Activated naive CD4-positive, alpha-beta T cell treated with Interleukin-2 at 50 U/mL for 16 hours (primary cell): ENCODE measurements around the gene ATP6V1E1.
"Not testable (repeated sequence)": the region's sequence is repeated elsewhere in the genome, so short reads cannot be mapped to it uniquely, and the experiment has no call there.

ENCODE experiments used
- DNase-seq: peaks from one replicate; pipeline ENCODE4 v3.0.0-alpha.2; 2020

The ATP6V1E1 gene

GRCh38 chr22:17628406-17629172, at the start of gene ATP6V1E1:
ATP6V1E1 (minus strand) TSS chr22:17628749; CDS start chr22:17628635, 114 bp downstream.
- peak; percentile 98 for DNase-seq

DNA sequence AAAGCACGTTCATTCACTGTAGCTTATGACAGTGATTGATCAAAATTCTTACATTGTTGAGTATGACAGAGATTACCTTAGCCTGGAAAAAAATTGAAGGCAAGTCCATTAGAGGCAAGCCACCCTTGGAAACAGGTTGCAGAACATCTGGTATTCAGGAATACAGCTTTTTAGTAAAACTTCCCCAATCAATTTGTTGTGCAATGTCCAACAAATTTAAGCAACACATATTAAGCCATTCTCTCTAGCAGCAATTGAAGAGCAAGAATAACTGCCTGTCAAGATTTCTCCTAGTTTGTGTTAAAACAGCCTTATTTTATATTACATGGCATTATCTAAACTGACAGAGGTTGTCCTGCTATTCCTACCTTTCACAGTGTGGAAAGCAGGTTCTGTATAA, 47.0 kb upstream of the ATP6V1E1 start:
- no peak for DNase-seq

GRCh38 chr22:17674152-17674551, 45.6 kb upstream of the ATP6V1E1 start:
- no peak for DNase-seq

GRCh38 chr22:17672417-17672991, 44.0 kb upstream of the ATP6V1E1 start:
- peak; percentile 12 for DNase-seq

DNA sequence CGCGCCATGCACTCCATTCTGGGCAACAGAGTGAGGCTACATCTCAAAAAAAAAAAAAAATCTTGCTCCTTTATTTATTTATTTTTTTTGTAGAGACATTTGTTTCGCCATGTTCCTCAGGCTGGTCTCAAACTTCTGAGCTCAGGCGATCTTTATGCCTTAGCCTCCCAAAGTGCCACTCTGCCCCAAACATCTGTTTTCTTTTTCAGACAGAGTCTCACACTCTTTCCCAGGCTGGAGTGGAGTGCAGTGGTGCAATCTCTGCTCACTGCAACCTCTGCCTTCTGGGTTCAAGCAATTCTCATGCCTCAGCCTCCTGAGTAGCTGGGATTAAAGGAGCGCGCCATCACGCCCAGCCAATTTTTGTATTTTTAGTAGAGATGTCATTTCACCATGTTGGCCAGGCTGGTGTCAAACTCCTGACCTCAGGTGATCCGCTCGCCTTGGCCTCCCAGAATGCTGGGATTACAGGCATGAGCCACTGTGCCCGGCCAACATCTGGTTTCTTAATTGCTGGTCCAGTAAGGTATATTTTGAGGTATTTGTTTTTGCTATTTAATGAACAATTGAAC, 43.1 kb upstream of the ATP6V1E1 start:
- not testable (repeated sequence) for DNase-seq

DNA sequence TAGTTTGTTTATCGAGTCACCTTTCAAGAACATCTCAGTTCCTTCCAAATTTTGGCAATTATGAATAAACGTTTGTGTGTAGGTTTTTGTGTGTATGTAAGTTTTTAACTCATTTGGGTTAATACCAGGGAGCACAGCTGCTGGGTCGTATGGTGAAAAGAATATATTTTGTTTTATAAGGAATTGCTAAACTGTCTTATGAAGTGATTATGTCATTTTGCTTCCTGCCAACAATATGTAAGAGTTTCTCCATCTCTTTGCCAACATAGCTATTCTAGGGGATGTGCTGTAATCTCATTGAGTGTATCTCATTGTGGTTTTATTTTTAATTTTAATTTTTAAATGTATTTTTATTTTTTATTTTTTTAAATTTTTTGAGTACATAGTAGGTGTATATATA, 37.3 kb upstream of the ATP6V1E1 start:
- no peak for DNase-seq

DNA sequence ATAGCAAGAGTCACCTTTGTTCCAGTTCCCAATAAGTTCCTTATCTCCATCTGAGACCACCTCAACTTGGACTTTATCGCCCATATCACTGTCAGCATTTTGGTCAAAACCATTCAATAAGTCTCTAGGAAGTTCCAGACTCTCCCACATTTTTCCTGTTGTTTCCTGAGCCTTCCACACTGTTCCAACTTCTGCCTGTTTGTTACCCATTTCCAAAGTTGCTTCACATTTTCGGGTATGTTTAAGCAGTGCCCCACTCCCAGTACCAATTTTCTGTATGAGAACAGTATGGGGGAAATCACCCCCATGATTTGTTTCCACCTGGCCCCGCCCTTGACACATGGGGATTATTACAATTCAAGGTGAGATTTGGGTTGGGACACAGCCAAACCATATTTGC, 36.7 kb upstream of the ATP6V1E1 start:
- DNase-seq: no peak

- DNase-seq: no peak
These were observed 36.0 kb upstream of the ATP6V1E1 start for GRCh38 chr22:17664414-17665055.

- DNase-seq: no peak
These were observed 28.4 kb upstream of the ATP6V1E1 start for GRCh38 chr22:17656870-17657395.

- DNase-seq: no peak
These were observed 26.7 kb upstream of the ATP6V1E1 start for GRCh38 chr22:17655289-17655688.

DNA sequence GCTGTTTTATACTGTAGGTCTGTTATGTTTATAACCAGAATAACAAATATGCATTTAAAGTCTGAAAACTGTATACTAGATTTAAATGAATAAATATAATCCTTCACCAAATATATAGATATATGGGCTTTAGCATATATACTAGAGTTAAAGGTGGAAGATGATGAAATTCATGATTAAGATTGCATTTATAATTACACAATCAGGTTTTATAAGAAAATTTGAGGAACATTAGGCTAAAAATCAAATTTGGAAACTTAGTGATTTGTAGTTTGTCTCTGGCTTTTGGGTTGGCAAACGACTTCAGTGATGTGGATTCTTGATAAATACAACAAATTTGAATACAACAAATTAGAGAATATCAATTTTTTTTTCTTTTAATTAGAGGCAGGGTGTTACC, 20.0 kb upstream of the ATP6V1E1 start:
- no peak for DNase-seq

- DNase-seq: no peak
These were observed 19.4 kb upstream of the ATP6V1E1 start for GRCh38 chr22:17647991-17648390.

- no peak for DNase-seq
These were observed 18.9 kb upstream of the ATP6V1E1 start for GRCh38 chr22:17647452-17647851.

GRCh38 chr22:17642357-17642756, 13.8 kb upstream of the ATP6V1E1 start:
- not testable (repeated sequence) for DNase-seq

GRCh38 chr22:17641269-17641668, 12.7 kb upstream of the ATP6V1E1 start:
- no peak for DNase-seq

DNA sequence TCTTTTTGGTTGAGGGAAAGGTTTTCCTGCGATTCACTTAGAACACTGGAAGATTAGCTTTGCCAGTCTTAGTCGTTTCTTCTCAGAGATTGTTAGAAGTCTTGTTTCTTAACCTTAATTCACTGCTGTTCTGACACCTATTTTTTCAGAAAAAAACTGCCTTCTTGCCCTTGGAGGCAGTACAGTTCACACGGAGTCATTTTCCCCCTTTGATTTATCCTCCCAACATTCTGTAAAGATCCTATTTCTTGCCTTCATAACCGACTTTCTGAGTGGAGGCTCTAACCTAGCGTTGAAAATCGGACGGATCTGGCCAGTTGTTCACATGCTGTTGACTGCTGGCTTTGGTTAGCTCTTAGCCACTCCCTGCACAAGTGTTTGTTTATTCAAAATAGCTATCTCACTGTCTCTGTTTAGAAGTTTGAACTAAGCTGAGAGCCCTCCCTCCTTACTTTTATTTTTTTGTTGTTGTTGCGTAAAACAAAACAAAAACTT, 10.7 kb upstream of the ATP6V1E1 start:
- DNase-seq: peak; percentile 6

DNA sequence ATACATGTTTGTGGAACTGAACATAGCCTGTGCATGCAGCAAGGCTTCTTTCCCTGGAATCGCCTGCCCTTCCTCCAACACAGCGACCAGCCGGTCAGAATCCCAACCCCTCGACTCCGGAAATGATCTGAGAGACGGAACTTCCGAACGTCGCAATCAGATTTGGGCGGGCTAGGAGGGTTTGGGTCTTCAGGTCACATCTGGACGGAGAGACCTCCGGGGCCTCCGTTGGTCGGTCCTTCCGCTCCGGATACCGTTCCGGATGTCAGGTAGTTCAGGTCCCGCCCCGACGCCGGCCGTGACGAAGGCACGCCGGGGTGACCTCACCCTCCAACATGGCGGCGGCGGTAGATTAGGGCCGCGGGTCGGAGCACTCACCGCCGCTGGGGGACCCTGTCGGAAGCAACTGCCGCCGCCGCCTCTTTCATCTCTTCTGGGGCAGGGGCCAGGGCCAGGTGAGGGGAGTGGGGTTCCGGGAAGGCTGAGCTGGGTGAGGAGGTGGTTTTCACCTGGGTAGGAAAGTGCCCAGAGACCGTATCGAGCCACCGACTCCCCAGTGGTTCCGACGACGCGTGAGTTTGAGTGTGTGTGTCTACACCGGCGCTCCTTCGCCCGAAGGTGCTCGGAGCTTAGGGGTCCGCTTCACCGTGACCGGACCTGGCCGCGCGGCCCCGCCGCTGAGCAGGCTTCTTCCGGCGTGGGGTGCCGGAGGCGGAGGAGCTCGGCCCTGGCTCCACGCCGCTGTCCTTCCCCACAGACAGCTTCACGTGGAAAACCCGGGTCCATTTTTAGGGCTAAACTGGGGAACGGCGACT, 10.1 kb upstream of the ATP6V1E1 start, which contains the start of gene BCL2L13:
Gene BCL2L13 (plus strand): TSS at position 326 of the 815 bp plus-strand sequence. CDS start 16,955 bp downstream, outside the sequence.
- DNase-seq: peak; percentile 90

GRCh38 chr22:17638182-17638431, 9.6 kb upstream of the ATP6V1E1 start:
- no peak for DNase-seq

- no peak for DNase-seq
These were observed 9.1 kb upstream of the ATP6V1E1 start for GRCh38 chr22:17637490-17638181.

GRCh38 chr22:17636850-17637249, 8.3 kb upstream of the ATP6V1E1 start:
- DNase-seq: not testable (repeated sequence)

- no peak for DNase-seq
These were observed 6.1 kb upstream of the ATP6V1E1 start for GRCh38 chr22:17634696-17635095.

GRCh38 chr22:17633998-17634323, 5.4 kb upstream of the ATP6V1E1 start:
- no peak for DNase-seq
